ENCODE measurements around the gene CFAP299. TPM values are rescaled to one million over a fixed set of nuclear protein-coding genes. Genes with fewer than 3 reads are reported as not detected.

Gene CFAP299
- total RNA-seq, 1 donor from 2014 or later = not detected

GRCh38 chr4:80990851-80991250 lies 655.3 kb downstream of the CFAP299 start:
- Histone ChIP-seq H3K27me3 (no peaks in the 10 kb centered on the region), H3K9me3 (no peaks in the 10 kb centered on the region), H3K36me3 (no peaks in the 10 kb centered on the region), H3K4me3 (no peak overlapping the region), H3K27ac (no peak overlapping the region), H3K4me1 (no peaks in the 10 kb centered on the region)
- no peak for DNase-seq (ENCODE audit: low spot score in 2 of 2)
- intact Hi-C loops (cut with DNase I) = no loop called here
- TF ChIP-seq, protein P1, sequence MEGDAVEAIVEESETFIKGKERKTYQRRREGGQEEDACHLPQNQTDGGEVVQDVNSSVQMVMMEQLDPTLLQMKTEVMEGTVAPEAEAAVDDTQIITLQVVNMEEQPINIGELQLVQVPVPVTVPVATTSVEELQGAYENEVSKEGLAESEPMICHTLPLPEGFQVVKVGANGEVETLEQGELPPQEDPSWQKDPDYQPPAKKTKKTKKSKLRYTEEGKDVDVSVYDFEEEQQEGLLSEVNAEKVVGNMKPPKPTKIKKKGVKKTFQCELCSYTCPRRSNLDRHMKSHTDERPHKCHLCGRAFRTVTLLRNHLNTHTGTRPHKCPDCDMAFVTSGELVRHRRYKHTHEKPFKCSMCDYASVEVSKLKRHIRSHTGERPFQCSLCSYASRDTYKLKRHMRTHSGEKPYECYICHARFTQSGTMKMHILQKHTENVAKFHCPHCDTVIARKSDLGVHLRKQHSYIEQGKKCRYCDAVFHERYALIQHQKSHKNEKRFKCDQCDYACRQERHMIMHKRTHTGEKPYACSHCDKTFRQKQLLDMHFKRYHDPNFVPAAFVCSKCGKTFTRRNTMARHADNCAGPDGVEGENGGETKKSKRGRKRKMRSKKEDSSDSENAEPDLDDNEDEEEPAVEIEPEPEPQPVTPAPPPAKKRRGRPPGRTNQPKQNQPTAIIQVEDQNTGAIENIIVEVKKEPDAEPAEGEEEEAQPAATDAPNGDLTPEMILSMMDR (IDR thresholded peaks at IDR 0.05) = no peak

- TF ChIP-seq, protein P1 (IDR thresholded peaks at IDR 0.05) = no peak
- Histone ChIP-seq H3K4me1 (no peaks in the 10 kb centered on the region), H3K9me3 (no peaks in the 10 kb centered on the region), H3K27ac (no peak overlapping the region), H3K27me3 (no peaks in the 10 kb centered on the region), H3K36me3 (no peaks in the 10 kb centered on the region), H3K4me3 (no peak overlapping the region)
- intact Hi-C loops (cut with DNase I) = no loop called here
- no peak for DNase-seq (ENCODE audit: low spot score in 2 of 2)
Measured at GRCh38 chr4:80999943-81000342, 664.4 kb downstream of the CFAP299 start.

- intact Hi-C loops (cut with DNase I) = no loop called here
- TF ChIP-seq, protein P1 (IDR thresholded peaks at IDR 0.05) = no peak
Measured at GRCh38 chr4:81003597-81004111, 668.1 kb downstream of the CFAP299 start.

DNA sequence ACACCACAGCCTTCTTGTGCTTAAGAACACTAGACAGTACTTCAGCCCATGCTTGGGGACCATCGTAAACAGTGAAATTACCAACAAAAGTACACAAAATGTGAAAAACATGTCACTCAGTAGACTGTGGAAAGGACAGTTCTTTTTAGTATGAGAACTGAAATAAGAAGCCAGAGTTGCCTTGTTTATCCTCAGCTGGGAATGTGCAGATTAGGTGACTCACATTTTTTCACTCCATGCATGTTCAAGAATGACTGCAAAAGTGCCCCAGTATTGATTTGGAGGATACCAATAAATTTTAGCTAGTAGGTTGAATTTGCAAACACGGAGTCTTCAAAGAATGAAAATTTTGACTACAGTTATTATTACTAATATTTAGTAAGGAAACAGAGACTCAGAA lies 671.9 kb downstream of the CFAP299 start:
- intact Hi-C loops (cut with DNase I) = no loop called here
- Histone ChIP-seq H3K36me3 (no peaks in the 10 kb centered on the region), H3K4me3 (no peak overlapping the region), H3K4me1 (no peaks in the 10 kb centered on the region), H3K27ac (no peak overlapping the region), H3K27me3 (no peaks in the 10 kb centered on the region), H3K9me3 (no peaks in the 10 kb centered on the region)
- DNase-seq (ENCODE audit: low spot score in 2 of 2) = no peak
- TF ChIP-seq, protein P1 (IDR thresholded peaks at IDR 0.05) = no peak

More at GRCh38 chr4:81003597-81004111, 668.1 kb downstream of the CFAP299 start:
- no peak for DNase-seq (ENCODE audit: low spot score in 2 of 2)
- no peaks in the 10 kb centered on the region for H3K27me3 ChIP-seq
- no peak overlapping the region for H3K4me3 ChIP-seq
- H3K4me1 ChIP-seq = no peaks in the 10 kb centered on the region
- no peak overlapping the region for H3K27ac ChIP-seq
- no peaks in the 10 kb centered on the region for H3K36me3 ChIP-seq
- H3K9me3 ChIP-seq = no peaks in the 10 kb centered on the region

Other genes starting within 250 kb of the CFAP299 start
- gene PRDM8, start 138.2 kb upstream of the CFAP299 start, total RNA-seq = not detected
- gene FGF5, start 69.1 kb upstream of the CFAP299 start, total RNA-seq = not detected

Data from ascending aorta (tissue), 2 donors.